Endothelial cell of umbilical vein (primary cell): ENCODE measurements around the gene LMO1. TPM values are rescaled to one million over a fixed set of nuclear protein-coding genes. Genes with fewer than 3 reads are reported as not detected.

Experiments used
- BruUV-seq: library from RNA; stranded (reverse); fragments of 400-500 nt; replicated peaks from 2 replicates; lab custom pipeline; 2021; lab: Mats Ljungman, UMichigan
- CTCF ChIA-PET: fragments of 300-600, 350-600 bp; sonication (Branson Sonifier 250); formaldehyde crosslinking; loops from one replicate; lab custom pipeline; 2021; ENCODE audit warnings: antibody characterized with exemption, inconsistent platforms; lab: Charles Lee
- POLR2A ChIA-PET: fragments of 300-600, 350-600 bp; sonication (Branson Sonifier 250); formaldehyde crosslinking; loops from one replicate; lab custom pipeline; 2021; ENCODE audit warnings: antibody characterized with exemption, inconsistent platforms; lab: Charles Lee
- DNase-seq: peaks from one replicate; pipeline ENCODE4 v3.0.0-alpha.2; 2011; ENCODE audit warnings: low read depth, low spot score
- FAIRE-seq: peaks from 2 replicates; lab custom pipeline; 2011; peaks lifted over from hg19 to GRCh38; lab: Jason Lieb, UNC
- H2AFZ ChIP-seq: 2 replicates; pipeline ENCODE4 v1.6.0; 2012; ENCODE audit warnings: low read depth, low read length, control low read depth, inconsistent platforms
- H3K27ac ChIP-seq: 2 replicates; pipeline ENCODE4 v1.5.1; 2011; ENCODE audit warnings: low read depth, mild to moderate bottlenecking, control low read depth, low read length, moderate library complexity; ENCODE audit not compliant: insufficient read depth
- H3K27me3 ChIP-seq, 2 experiments: 2 replicates each; pipeline versions ENCODE4 v1.6.0 to v1.6.1; 2011; ENCODE audit warnings: low read length in 2 of 2, mixed read lengths in 1 of 2; ENCODE audit not compliant: control insufficient read depth in 2 of 2, insufficient read depth in 2 of 2
- H3K36me3 ChIP-seq, 2 experiments: 2 replicates in 1 of 2; 3 replicates in 1 of 2; pipeline ENCODE4 v1.5.1; 2011; ENCODE audit warnings: low read length in 2 of 2, mild to moderate bottlenecking in 1 of 2, moderate library complexity in 1 of 2; ENCODE audit not compliant: control insufficient read depth in 2 of 2, insufficient read depth in 2 of 2; ENCODE audit errors: extremely low read depth in 1 of 2
- H3K4me1 ChIP-seq: 3 replicates; pipeline ENCODE4 v1.5.1; 2011; ENCODE audit warnings: mild to moderate bottlenecking, low read length; ENCODE audit not compliant: control insufficient read depth, insufficient read depth; ENCODE audit errors: extremely low read depth
- H3K4me2 ChIP-seq: 2 replicates; pipeline ENCODE4 v1.6.1; 2011; ENCODE audit warnings: low read length, control low read depth, mixed read lengths; ENCODE audit not compliant: insufficient read depth
- H3K4me3 ChIP-seq, 3 experiments: fragments of 200-600 bp in 1 of 3; sonication (generic), shearing (Covaris generic) in 1 of 3; replicated peaks in 1 of 3; 2 replicates each; pipeline ENCODE4 v1.5.1; 2011 to 2016; ENCODE audit warnings: control low read depth in 3 of 3, low read length in 3 of 3, mild to moderate bottlenecking in 2 of 3, inconsistent platforms in 1 of 3, low read depth in 1 of 3, moderate library complexity in 1 of 3; ENCODE audit not compliant: insufficient read depth in 1 of 3
- H3K79me2 ChIP-seq: 2 replicates; pipeline ENCODE4 v1.6.0; 2012; ENCODE audit warnings: low read length, inconsistent platforms; ENCODE audit not compliant: control insufficient read depth, insufficient read depth
- H3K9ac ChIP-seq: replicated peaks from 2 replicates; pipeline ENCODE3; 2011; ENCODE audit warnings: low read length, control low read depth; ENCODE audit not compliant: insufficient read depth; ENCODE audit errors: extremely low read depth
- H3K9me1 ChIP-seq: replicated peaks from 3 replicates; pipeline ENCODE4 v1.6.0; 2011; ENCODE audit warnings: mild to moderate bottlenecking, low read length; ENCODE audit not compliant: control insufficient read depth, insufficient read depth; ENCODE audit errors: extremely low read depth
- H3K9me3 ChIP-seq: replicated peaks from 2 replicates; pipeline ENCODE4 v1.5.1; 2012; ENCODE audit warnings: low read length, inconsistent platforms; ENCODE audit not compliant: control insufficient read depth, insufficient read depth
- H4K20me1 ChIP-seq: replicated peaks from 2 replicates; pipeline ENCODE3; 2011; ENCODE audit warnings: mild to moderate bottlenecking, low read length; ENCODE audit not compliant: control insufficient read depth, insufficient read depth; ENCODE audit errors: extremely low read depth
- EZH2 ChIP-seq: IDR thresholded peaks from 2 replicates; pipeline ENCODE4 v1.6.1; 2012; ENCODE audit warnings: borderline replicate concordance, low read depth, mild to moderate bottlenecking, moderate library complexity, low read length, inconsistent platforms; ENCODE audit not compliant: severe bottlenecking
- FOS ChIP-seq: IDR thresholded peaks from 2 replicates; pipeline ENCODE4 v1.6.1; 2011; ENCODE audit warnings: mild to moderate bottlenecking, low read length, moderate library complexity, borderline replicate concordance; ENCODE audit not compliant: insufficient read depth
- GATA2 ChIP-seq: IDR thresholded peaks from 2 replicates; pipeline ENCODE4 v1.7.0; 2011; ENCODE audit warnings: low read depth, mild to moderate bottlenecking, moderate library complexity, mixed read lengths, low read length; ENCODE audit not compliant: insufficient read length, insufficient read depth
- JUN ChIP-seq: IDR thresholded peaks from 2 replicates; pipeline ENCODE4 v1.6.1; 2011; ENCODE audit warnings: borderline replicate concordance, low read depth; ENCODE audit not compliant: insufficient read length, insufficient read depth
- MAX ChIP-seq: IDR thresholded peaks from 2 replicates; pipeline ENCODE4 v1.6.1; 2011; ENCODE audit not compliant: insufficient read depth, insufficient read length
- MYC ChIP-seq: IDR thresholded peaks from one replicate; pipeline ENCODE4 v1.6.1; 2011; ENCODE audit warnings: mild to moderate bottlenecking, low read depth, low read length
- POLR2A ChIP-seq: IDR thresholded peaks from 2 replicates; pipeline ENCODE4 v1.6.1; 2012; ENCODE audit warnings: low read depth, mild to moderate bottlenecking, control low read depth, low read length
- POLR2AphosphoS5 ChIP-seq: IDR thresholded peaks from 2 replicates; pipeline ENCODE4 v1.6.1; 2012; ENCODE audit warnings: low read depth, mild to moderate bottlenecking, control low read depth, low read length, moderate library complexity; ENCODE audit not compliant: insufficient read depth
- dilution Hi-C: fragments of 300-500 bp; cut with MboI; formaldehyde crosslinking; loops from one replicate; pipeline ENCODE4 v1.15.0; 2019; ENCODE audit warnings: low sequenced_read_pairs; ENCODE audit not compliant: extremely low pct_ligation_motif_present
- intact Hi-C: fragments of 100-400 bp; cut with micrococcal nuclease; formaldehyde crosslinking; loops from one replicate; pipeline ENCODE4 v1.10.0; 2022
- polyA plus RNA-seq, 4 experiments: library from polyadenylated mRNA; depleted of rRNA in 3 of 4; stranded (reverse) in 3 of 4; unstranded in 1 of 4; fragments of >200 nt; gene quantifications; 2 replicates each; pipeline versions ENCODE4 v1.2.1 to v1.2.3, GENCODE V29; 2011 to 2012; ENCODE audit warnings: missing spikeins in 1 of 4
- total RNA-seq: library from RNA; stranded (reverse); gene quantifications from 2 replicates; pipeline ENCODE4 v1.2.3, GENCODE V29; 2021
- TF ChIP-seq, protein P1 (sequence below), 2 donors: IDR thresholded peaks; 1 replicate in 1 of 2; 2 replicates in 1 of 2; pipeline ENCODE4 v1.5.1; 2011; ENCODE audit warnings: low read length in 2 of 2, mild to moderate bottlenecking in 2 of 2, moderate library complexity in 2 of 2, control low read depth in 1 of 2, inconsistent platforms in 1 of 2, low read depth in 1 of 2; ENCODE audit not compliant: insufficient read depth in 1 of 2; ENCODE audit errors: extremely low read depth in 1 of 2

Gene LMO1
- total and polyA plus RNA-seq, 2 donors (not counting 3 experiments of a cell fraction or from before 2014, with no cell fraction given), result not detected

DNA sequence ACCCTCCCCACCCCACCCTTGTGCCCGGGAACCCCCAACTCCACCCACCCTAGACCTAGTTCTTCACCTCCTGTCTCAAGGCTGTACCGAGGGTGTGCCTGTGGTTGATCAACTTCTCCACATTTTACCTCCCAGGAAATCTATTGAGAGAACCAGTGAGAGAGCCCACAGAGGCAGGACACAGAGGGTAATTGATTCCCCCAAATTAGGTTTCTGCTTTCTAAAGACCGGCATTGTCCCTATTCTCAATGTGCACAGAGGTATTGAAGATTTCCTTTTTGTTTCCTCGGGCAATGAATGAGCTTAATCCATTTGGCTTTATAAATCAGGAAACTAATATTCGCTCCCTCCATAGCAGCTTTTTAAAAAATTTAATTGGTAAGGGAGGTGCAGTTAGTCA, 6.0 kb upstream of the LMO1 start:
- DNase-seq (no peak), FAIRE-seq (no peak)
- Histone ChIP-seq H3K4me2 (no peak overlapping the region), H3K4me3 (no peak overlapping the region), H4K20me1 (no peaks in the 10 kb centered on the region), H3K9ac (no peak overlapping the region), H3K27me3 (peaks cover 33 to 47% of the 10 kb centered on the region in 2 experiments), H3K4me1 (peaks cover 9% of the 10 kb centered on the region), H3K79me2 (no peaks in the 10 kb centered on the region), H3K36me3 (no peaks in the 10 kb centered on the region), H3K27ac (no peak overlapping the region), H2AFZ (no peak overlapping the region), H3K9me3 (no peaks in the 10 kb centered on the region), H3K9me1 (no peaks in the 10 kb centered on the region)
- intact Hi-C loops, result no loop called here
- TF ChIP-seq JUN (no peak), POLR2A (no peak), POLR2AphosphoS5 (no peak), MAX (no peak), FOS (no peak), EZH2 (no peak), MYC (no peak), GATA2 (no peak)
- TF ChIP-seq, protein P1, sequence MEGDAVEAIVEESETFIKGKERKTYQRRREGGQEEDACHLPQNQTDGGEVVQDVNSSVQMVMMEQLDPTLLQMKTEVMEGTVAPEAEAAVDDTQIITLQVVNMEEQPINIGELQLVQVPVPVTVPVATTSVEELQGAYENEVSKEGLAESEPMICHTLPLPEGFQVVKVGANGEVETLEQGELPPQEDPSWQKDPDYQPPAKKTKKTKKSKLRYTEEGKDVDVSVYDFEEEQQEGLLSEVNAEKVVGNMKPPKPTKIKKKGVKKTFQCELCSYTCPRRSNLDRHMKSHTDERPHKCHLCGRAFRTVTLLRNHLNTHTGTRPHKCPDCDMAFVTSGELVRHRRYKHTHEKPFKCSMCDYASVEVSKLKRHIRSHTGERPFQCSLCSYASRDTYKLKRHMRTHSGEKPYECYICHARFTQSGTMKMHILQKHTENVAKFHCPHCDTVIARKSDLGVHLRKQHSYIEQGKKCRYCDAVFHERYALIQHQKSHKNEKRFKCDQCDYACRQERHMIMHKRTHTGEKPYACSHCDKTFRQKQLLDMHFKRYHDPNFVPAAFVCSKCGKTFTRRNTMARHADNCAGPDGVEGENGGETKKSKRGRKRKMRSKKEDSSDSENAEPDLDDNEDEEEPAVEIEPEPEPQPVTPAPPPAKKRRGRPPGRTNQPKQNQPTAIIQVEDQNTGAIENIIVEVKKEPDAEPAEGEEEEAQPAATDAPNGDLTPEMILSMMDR (IDR thresholded peaks at IDR 0.05; ENCODE audit: extremely low read depth in 1 of 2, insufficient read depth in 1 of 2, low read depth in 1 of 2, low read length in 2 of 2), result no peak
- CTCF ChIA-PET, result interaction anchor here (1.9 kb wide), 1 partner anchor 77 kb away, joined by 6 read pairs; no protein-coding TSS in a partner anchor
- no TSS peak for BruUV-seq
- POLR2A ChIA-PET, result no interaction called here
- dilution Hi-C loops, result no loop called here
